IPS-20b (cell line): ENCODE data around the gene SMYD3.

Experiments used
- H3K27ac ChIP-seq: one replicate; pipeline ENCODE4 v1.5.1; 2013; ENCODE audit warnings: low read length
- H3K27me3 ChIP-seq: 2 replicates; pipeline ENCODE4 v1.6.1; 2013; ENCODE audit warnings: mild to moderate bottlenecking, low read length, inconsistent platforms; ENCODE audit not compliant: insufficient read depth
- H3K36me3 ChIP-seq: 2 replicates; pipeline ENCODE4 v1.6.1; 2013; ENCODE audit warnings: low read depth, mild to moderate bottlenecking, inconsistent platforms, low read length, moderate library complexity; ENCODE audit not compliant: insufficient read depth
- H3K4me1 ChIP-seq: 2 replicates; pipeline ENCODE4 v1.6.1; 2013; ENCODE audit warnings: mild to moderate bottlenecking, control low read depth, inconsistent platforms, low read length, moderate library complexity; ENCODE audit not compliant: insufficient read depth
- H3K4me3 ChIP-seq: 2 replicates; pipeline ENCODE4 v1.5.1; 2013; ENCODE audit warnings: mild to moderate bottlenecking, low read length, inconsistent platforms
- H3K9ac ChIP-seq: 2 replicates; pipeline ENCODE4 v1.6.1; 2013; ENCODE audit warnings: low read depth, mild to moderate bottlenecking, inconsistent platforms, low read length, moderate library complexity
- H3K9me3 ChIP-seq: 2 replicates; pipeline ENCODE4 v1.6.1; 2013; ENCODE audit warnings: mild to moderate bottlenecking, low read depth, low read length, inconsistent platforms; ENCODE audit not compliant: insufficient read depth

SMYD3 gene

GRCh38 chr1:246455476-246455875 lies 51.6 kb downstream of the SMYD3 start:
- Histone ChIP-seq H3K4me3 (no peak overlapping the region), H3K4me1 (no peaks in the 10 kb centered on the region), H3K9ac (no peak overlapping the region), H3K9me3 (no peaks in the 10 kb centered on the region), H3K27ac (no peak overlapping the region), H3K27me3 (no peaks in the 10 kb centered on the region), H3K36me3 (no peaks in the 10 kb centered on the region)

DNA sequence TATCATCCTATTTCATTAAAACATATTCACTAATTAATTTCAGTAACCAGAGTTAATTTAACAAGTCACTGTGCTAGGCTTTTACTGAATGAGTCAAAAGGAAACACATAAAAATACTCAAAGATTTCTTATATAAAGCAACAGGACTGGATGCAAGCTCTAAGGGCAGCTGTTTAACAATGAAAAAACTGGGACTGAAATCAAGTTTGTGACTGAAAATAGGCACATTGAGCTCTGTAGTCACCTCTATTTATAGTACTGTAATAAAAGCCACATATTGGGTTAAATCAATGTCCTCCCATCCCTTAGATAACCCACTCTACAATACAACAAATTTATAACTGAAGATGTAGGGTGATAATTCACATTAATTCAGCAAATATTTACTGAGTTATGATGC lies 52.4 kb downstream of the SMYD3 start:
- no peaks in the 10 kb centered on the region for H3K9me3 ChIP-seq
- no peak overlapping the region for H3K27ac ChIP-seq
- H3K36me3 ChIP-seq, result no peaks in the 10 kb centered on the region
- no peaks in the 10 kb centered on the region for H3K4me1 ChIP-seq
- H3K9ac ChIP-seq, result no peak overlapping the region
- no peaks in the 10 kb centered on the region for H3K27me3 ChIP-seq
- H3K4me3 ChIP-seq, result no peak overlapping the region

DNA sequence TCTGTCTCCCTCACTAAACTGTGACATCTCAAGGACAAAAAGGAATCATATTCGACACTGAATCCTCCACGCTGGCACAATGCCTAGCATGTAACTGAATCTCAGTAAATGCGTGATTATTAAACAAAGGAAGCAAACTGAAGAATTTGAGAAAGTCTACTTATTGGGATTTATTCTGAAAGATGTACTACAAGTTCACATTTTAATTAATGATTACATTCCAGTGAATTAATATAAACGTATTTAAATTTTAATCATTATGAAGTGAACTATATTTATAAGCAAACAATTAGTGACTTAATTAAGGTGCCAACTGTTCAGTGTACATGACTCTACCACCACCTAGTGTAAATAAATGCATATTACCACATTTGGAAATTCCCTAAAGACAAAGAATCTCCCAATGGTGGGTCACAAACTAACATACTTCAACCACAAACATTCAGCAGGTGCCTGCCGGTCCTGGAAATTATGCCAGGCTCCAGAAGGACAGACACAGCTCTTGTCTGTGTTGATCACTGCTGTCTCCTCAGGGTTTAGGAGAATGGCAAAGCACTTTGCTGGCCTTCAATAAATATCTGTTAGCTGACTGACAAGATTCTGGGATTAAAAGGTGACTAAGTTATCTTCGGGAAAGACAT lies 56.3 kb downstream of the SMYD3 start:
- no peaks in the 10 kb centered on the region for H3K36me3 ChIP-seq

DNA sequence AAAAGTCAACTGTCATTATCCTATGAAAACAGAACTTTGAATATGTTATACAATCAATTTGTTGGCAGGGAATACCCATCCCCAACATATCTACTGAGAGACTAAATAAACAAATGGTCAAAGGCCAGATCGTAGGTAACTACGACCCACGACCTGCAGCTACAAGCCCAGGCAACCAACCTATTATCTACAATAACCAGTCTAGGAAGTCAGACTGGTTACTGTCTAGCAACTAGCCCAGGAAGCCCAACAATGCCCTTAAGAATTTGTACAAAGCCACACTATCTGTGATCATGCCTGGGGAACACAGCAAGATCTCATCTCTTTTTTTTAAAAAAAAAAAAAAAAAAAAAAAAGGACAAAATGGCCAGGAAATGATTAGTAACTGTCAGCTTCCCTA lies 58.7 kb downstream of the SMYD3 start:
- no peaks in the 10 kb centered on the region for H3K4me1 ChIP-seq
- H3K36me3 ChIP-seq, result no peaks in the 10 kb centered on the region
- H3K9me3 ChIP-seq, result no peaks in the 10 kb centered on the region

More for the DNA sequence above, 56.3 kb downstream of the SMYD3 start:
- Histone ChIP-seq H3K27me3 (no peaks in the 10 kb centered on the region), H3K9me3 (no peaks in the 10 kb centered on the region), H3K4me3 (no peak overlapping the region), H3K27ac (no peak overlapping the region), H3K4me1 (no peaks in the 10 kb centered on the region), H3K9ac (no peak overlapping the region)

GRCh38 chr1:246447501-246447900 lies 59.6 kb downstream of the SMYD3 start:
- no peak overlapping the region for H3K4me3 ChIP-seq
- no peak overlapping the region for H3K9ac ChIP-seq
- H3K36me3 ChIP-seq, result no peaks in the 10 kb centered on the region
- H3K27me3 ChIP-seq, result no peaks in the 10 kb centered on the region
- H3K4me1 ChIP-seq, result no peaks in the 10 kb centered on the region
- H3K9me3 ChIP-seq, result no peaks in the 10 kb centered on the region
- no peak overlapping the region for H3K27ac ChIP-seq

More for the DNA sequence above, 58.7 kb downstream of the SMYD3 start:
- Histone ChIP-seq H3K4me3 (no peak overlapping the region), H3K27me3 (no peaks in the 10 kb centered on the region), H3K9ac (no peak overlapping the region), H3K27ac (no peak overlapping the region)

DNA sequence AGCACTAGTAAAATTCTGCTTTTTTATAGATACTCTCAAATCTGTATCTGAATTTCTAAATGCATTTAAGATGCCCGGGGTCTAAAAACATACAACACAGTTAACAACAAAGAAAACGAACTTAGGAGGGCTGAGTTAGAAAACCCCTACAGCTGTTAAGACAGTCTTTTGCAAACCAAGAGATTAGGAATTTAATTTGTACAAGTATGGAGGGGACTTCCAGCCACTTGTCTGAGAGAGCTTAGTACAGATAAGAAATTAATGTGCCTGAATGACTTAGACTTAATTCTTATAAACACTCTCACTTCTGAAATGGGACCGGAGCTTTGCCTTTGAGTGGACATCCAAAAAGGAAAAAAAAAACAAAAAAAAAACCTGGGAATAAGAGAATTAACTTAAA lies 61.6 kb downstream of the SMYD3 start:
- H3K9me3 ChIP-seq, result no peaks in the 10 kb centered on the region
- H3K4me3 ChIP-seq, result no peak overlapping the region
- no peaks in the 10 kb centered on the region for H3K4me1 ChIP-seq

GRCh38 chr1:246444617-246445016 lies 62.5 kb downstream of the SMYD3 start:
- no peaks in the 10 kb centered on the region for H3K27me3 ChIP-seq
- no peak overlapping the region for H3K4me3 ChIP-seq
- H3K4me1 ChIP-seq, result no peaks in the 10 kb centered on the region
- H3K9me3 ChIP-seq, result no peaks in the 10 kb centered on the region
- no peak overlapping the region for H3K9ac ChIP-seq
- no peaks in the 10 kb centered on the region for H3K36me3 ChIP-seq
- no peak overlapping the region for H3K27ac ChIP-seq

More for the DNA sequence above, 61.6 kb downstream of the SMYD3 start:
- H3K36me3 ChIP-seq, result no peaks in the 10 kb centered on the region
- H3K9ac ChIP-seq, result no peak overlapping the region
- H3K27me3 ChIP-seq, result no peaks in the 10 kb centered on the region
- no peak overlapping the region for H3K27ac ChIP-seq

DNA sequence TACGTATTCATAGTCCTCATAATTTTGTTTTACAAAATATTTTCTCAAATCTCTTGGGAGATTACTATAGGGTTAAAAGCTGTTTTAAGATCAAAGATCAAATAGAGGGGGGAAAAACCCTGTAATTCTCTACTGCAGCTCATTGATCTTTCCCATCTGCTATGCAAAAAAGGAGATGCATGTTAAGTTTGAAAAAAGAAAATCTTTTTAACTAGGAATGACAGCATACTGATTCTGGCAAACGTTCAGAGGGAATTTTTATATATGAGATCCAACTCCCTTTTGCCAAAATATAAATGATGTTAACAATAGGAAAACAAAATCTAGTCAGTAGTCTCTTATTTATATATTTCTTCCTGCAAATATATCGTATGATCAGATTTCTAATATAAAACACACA lies 69.1 kb downstream of the SMYD3 start:
- Histone ChIP-seq H3K27me3 (no peaks in the 10 kb centered on the region), H3K4me3 (no peak overlapping the region), H3K9ac (no peak overlapping the region), H3K27ac (no peak overlapping the region), H3K9me3 (no peaks in the 10 kb centered on the region; the same call in 1 of the 2 replicates), H3K4me1 (peaks cover 20% of the 10 kb centered on the region), H3K36me3 (no peaks in the 10 kb centered on the region)

- H3K27ac ChIP-seq, result peak overlapping the region; percentile 65
- H3K36me3 ChIP-seq, result no peaks in the 10 kb centered on the region
- 0 out of 2 replicates have a peak overlapping the region, but pooled peaks have one; percentile 29 for H3K4me3 ChIP-seq
- H3K4me1 ChIP-seq, result peaks cover 20% of the 10 kb centered on the region
- no peaks in the 10 kb centered on the region for H3K27me3 ChIP-seq
- no peak overlapping the region for H3K9ac ChIP-seq
- H3K9me3 ChIP-seq, result no peaks in the 10 kb centered on the region; the same call in 1 of the 2 replicates
Observed at GRCh38 chr1:246435421-246436041, 71.5 kb downstream of the SMYD3 start.

- peaks cover 20% of the 10 kb centered on the region for H3K4me1 ChIP-seq
- H3K9me3 ChIP-seq, result no peaks in the 10 kb centered on the region; the same call in 1 of the 2 replicates
- H3K36me3 ChIP-seq, result no peaks in the 10 kb centered on the region
- no peak overlapping the region for H3K27ac ChIP-seq
- H3K27me3 ChIP-seq, result no peaks in the 10 kb centered on the region
- no peak overlapping the region for H3K9ac ChIP-seq
- no peak overlapping the region for H3K4me3 ChIP-seq
Observed at GRCh38 chr1:246434335-246434734, 72.7 kb downstream of the SMYD3 start.

GRCh38 chr1:246428542-246429308 lies 78.4 kb downstream of the SMYD3 start:
- Histone ChIP-seq H3K9ac (no peak overlapping the region), H3K27me3 (no peaks in the 10 kb centered on the region), H3K4me1 (peaks cover 19% of the 10 kb centered on the region; the same call in 1 of the 2 replicates)

More at GRCh38 chr1:246428542-246429308, 78.4 kb downstream of the SMYD3 start:
- Histone ChIP-seq H3K36me3 (no peaks in the 10 kb centered on the region), H3K27ac (no peak overlapping the region), H3K4me3 (no peak overlapping the region), H3K9me3 (no peaks in the 10 kb centered on the region)
